Loucy (cell line): ENCODE measurements around the gene EREG.

Experiments
- H2AFZ ChIP-seq: fragments of 200-600 bp; sonication (generic); 2 replicates; pipeline ENCODE4 v1.6.0; 2016; ENCODE audit warnings: antibody characterized with exemption, mild to moderate bottlenecking, low read length, moderate library complexity
- H3F3A ChIP-seq: fragments of 200-600 bp; 2 replicates; pipeline ENCODE4 v1.6.0; 2016; ENCODE audit warnings: antibody characterized with exemption, low read depth, mild to moderate bottlenecking
- H3K27me3 ChIP-seq: fragments of 200-600 bp; sonication (generic); 2 replicates; pipeline ENCODE4 v1.6.1; 2014; ENCODE audit warnings: low read length, mild to moderate bottlenecking; ENCODE audit not compliant: insufficient read depth, poor library complexity, severe bottlenecking
- H3K36me3 ChIP-seq: fragments of 200-600 bp; sonication (generic); 2 replicates; pipeline ENCODE4 v1.6.1; 2016; ENCODE audit warnings: low read length; ENCODE audit not compliant: insufficient read depth
- H3K4me1 ChIP-seq: fragments of 200-600 bp; sonication (generic); 2 replicates; pipeline ENCODE4 v1.5.1; 2014; ENCODE audit warnings: low read length, mild to moderate bottlenecking; ENCODE audit not compliant: insufficient read depth, poor library complexity, severe bottlenecking
- H3K4me2 ChIP-seq: fragments of 200-600 bp; sonication (generic); 2 replicates; pipeline ENCODE4 v1.6.0; 2014; ENCODE audit warnings: antibody characterized with exemption, low read length, low read depth, mild to moderate bottlenecking; ENCODE audit not compliant: poor library complexity, severe bottlenecking
- H3K4me3 ChIP-seq: fragments of 200-600 bp; sonication (generic); 2 replicates; pipeline ENCODE4 v1.5.1; 2014; ENCODE audit warnings: low read length, mild to moderate bottlenecking, mixed read lengths; ENCODE audit not compliant: poor library complexity, severe bottlenecking
- H3K79me2 ChIP-seq: fragments of 200-600 bp; sonication (generic); 2 replicates; pipeline ENCODE4 v1.6.1; 2014; ENCODE audit warnings: low read length; ENCODE audit not compliant: insufficient read depth
- H3K9ac ChIP-seq: fragments of 200-600 bp; sonication (generic); 2 replicates; pipeline ENCODE4 v1.6.0; 2014; ENCODE audit warnings: mild to moderate bottlenecking, low read depth, low read length, moderate library complexity; ENCODE audit not compliant: poor library complexity, severe bottlenecking
- H3K9me2 ChIP-seq: fragments of 200-600 bp; sonication (generic); replicated peaks from 2 replicates; pipeline ENCODE4 v1.6.1; 2016; ENCODE audit warnings: low read depth, low read length, mixed read lengths
- H3K9me3 ChIP-seq: fragments of 200-600 bp; sonication (generic); 2 replicates; pipeline ENCODE4 v1.6.1; 2014; ENCODE audit warnings: mild to moderate bottlenecking, antibody characterized with exemption, low read length, low read depth; ENCODE audit not compliant: insufficient read depth
- H4K20me1 ChIP-seq: fragments of 200-600 bp; sonication (generic); 2 replicates; pipeline ENCODE4 v1.6.0; 2014; ENCODE audit warnings: antibody characterized with exemption, low read length, mild to moderate bottlenecking; ENCODE audit not compliant: insufficient read depth, poor library complexity, severe bottlenecking
- EZH2phosphoT487 ChIP-seq: fragments of 200-600 bp; IDR thresholded peaks from 2 replicates; pipeline ENCODE4 v1.6.1; 2018; ENCODE audit warnings: antibody characterized with exemption, mild to moderate bottlenecking, moderate library complexity, borderline replicate concordance
- TF ChIP-seq, protein P1 (sequence below): fragments of 200-600 bp; sonication (generic); conservative IDR thresholded peaks from 2 replicates; pipeline ENCODE4 v1.5.1; 2014; ENCODE audit warnings: mild to moderate bottlenecking, antibody characterized with exemption, low read length

The EREG gene

GRCh38 chr4:74374561-74375327, 9.8 kb downstream of the EREG start:
- Histone ChIP-seq H3K79me2 (no peaks in the 10 kb centered on the region), H3K4me1 (no peaks in the 10 kb centered on the region), H3K9me2 (no peaks in the 10 kb centered on the region), H3K4me3 (no peak overlapping the region), H3K27me3 (no peaks in the 10 kb centered on the region), H4K20me1 (no peaks in the 10 kb centered on the region), H2AFZ (no peak overlapping the region), H3K9me3 (no peaks in the 10 kb centered on the region), H3K36me3 (no peaks in the 10 kb centered on the region), H3K4me2 (no peak overlapping the region), H3F3A (no peaks in the 10 kb centered on the region), H3K9ac (no peak overlapping the region)
- TF ChIP-seq, protein P1, sequence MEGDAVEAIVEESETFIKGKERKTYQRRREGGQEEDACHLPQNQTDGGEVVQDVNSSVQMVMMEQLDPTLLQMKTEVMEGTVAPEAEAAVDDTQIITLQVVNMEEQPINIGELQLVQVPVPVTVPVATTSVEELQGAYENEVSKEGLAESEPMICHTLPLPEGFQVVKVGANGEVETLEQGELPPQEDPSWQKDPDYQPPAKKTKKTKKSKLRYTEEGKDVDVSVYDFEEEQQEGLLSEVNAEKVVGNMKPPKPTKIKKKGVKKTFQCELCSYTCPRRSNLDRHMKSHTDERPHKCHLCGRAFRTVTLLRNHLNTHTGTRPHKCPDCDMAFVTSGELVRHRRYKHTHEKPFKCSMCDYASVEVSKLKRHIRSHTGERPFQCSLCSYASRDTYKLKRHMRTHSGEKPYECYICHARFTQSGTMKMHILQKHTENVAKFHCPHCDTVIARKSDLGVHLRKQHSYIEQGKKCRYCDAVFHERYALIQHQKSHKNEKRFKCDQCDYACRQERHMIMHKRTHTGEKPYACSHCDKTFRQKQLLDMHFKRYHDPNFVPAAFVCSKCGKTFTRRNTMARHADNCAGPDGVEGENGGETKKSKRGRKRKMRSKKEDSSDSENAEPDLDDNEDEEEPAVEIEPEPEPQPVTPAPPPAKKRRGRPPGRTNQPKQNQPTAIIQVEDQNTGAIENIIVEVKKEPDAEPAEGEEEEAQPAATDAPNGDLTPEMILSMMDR, result no peak
- no peak for TF ChIP-seq EZH2phosphoT487

DNA sequence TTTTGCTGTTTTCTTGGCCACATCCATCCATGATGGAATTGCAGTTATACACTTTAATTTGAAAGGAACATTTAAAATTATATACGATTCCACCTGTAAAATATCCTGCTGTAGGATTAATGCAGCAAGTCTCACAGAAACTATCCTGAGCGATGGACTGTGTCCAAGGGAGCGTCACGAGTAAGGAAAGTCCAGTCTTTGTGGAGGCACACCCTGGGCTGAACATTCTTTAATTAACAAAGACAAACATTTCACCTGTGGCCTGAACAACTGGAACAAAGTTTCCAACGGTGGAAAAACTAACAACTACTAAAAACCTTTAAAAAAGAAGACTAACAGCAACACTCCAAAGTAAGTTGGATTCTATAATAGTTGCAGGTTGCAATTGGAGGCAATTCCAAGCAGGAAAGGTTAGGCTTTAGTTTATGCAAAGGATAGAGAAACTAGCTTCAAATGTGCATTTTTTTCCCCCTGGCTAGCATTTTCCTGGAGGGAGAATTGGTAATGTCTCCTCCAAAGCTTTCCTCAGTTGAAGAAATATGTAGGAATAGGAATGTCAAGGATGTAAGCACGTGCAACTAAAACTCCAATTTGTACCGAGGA, 11.0 kb downstream of the EREG start:
- TF ChIP-seq EZH2phosphoT487, result no peak
- TF ChIP-seq, protein P1, result no peak
- H4K20me1 ChIP-seq, result no peaks in the 10 kb centered on the region
- H3K9me3 ChIP-seq, result no peaks in the 10 kb centered on the region
- H3K4me1 ChIP-seq, result no peaks in the 10 kb centered on the region
- no peaks in the 10 kb centered on the region for H3K79me2 ChIP-seq
- no peaks in the 10 kb centered on the region for H3K36me3 ChIP-seq
- no peaks in the 10 kb centered on the region for H3K27me3 ChIP-seq
- H3K4me2 ChIP-seq, result no peak overlapping the region
- H3K9me2 ChIP-seq, result no peaks in the 10 kb centered on the region
- no peaks in the 10 kb centered on the region for H3F3A ChIP-seq
- no peak overlapping the region for H3K4me3 ChIP-seq
- no peak overlapping the region for H2AFZ ChIP-seq
- H3K9ac ChIP-seq, result no peak overlapping the region

DNA sequence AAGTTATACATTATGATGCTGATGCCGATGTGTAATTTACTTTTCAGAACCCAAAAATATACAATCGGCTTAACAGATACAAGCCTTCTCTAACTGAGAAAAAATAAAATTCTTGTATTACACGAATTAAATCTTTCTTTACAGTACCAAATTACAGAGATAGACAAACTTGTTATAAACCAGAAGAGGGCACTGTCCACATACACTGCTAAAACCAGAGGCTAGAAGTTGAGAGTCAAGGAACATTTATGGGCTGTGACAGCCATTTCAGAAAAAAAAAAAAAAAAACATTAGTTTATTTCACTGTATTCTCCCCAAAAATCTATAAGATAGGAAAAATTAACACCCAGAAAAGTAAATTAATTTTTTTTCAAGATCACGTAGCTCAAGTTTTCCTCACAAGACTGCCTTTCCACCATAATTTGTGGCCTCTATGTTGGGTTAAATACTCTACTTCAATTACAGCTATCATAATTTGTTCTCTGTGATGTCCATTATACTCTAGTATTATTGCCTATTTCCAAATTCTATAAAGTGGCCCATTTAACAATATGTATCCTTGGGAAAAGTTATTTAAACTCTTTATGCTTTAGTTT, 12.0 kb downstream of the EREG start:
- Histone ChIP-seq H3K9ac (no peak overlapping the region), H3K9me2 (no peaks in the 10 kb centered on the region), H3K4me3 (no peak overlapping the region), H4K20me1 (no peaks in the 10 kb centered on the region), H3F3A (no peaks in the 10 kb centered on the region), H3K9me3 (no peaks in the 10 kb centered on the region), H3K79me2 (no peaks in the 10 kb centered on the region), H3K27me3 (no peaks in the 10 kb centered on the region), H2AFZ (no peak overlapping the region), H3K4me1 (no peaks in the 10 kb centered on the region), H3K4me2 (no peak overlapping the region), H3K36me3 (no peaks in the 10 kb centered on the region)
- no peak for TF ChIP-seq EZH2phosphoT487
- TF ChIP-seq, protein P1, result peak; percentile 72
